Astrocyte of the cerebellum (primary cell): ENCODE data around the gene LINC00305.

Source experiments
- DNase-seq: peaks from one replicate; pipeline ENCODE4 v3.0.0-alpha.2; 2011; ENCODE audit warnings: low read depth
- H3K4me3 ChIP-seq: 2 replicates; pipeline ENCODE4 v1.5.1; 2011; ENCODE audit warnings: mild to moderate bottlenecking, low read depth, low read length, moderate library complexity
- in situ Hi-C: cut with HindIII; loops from 2 replicates; pipeline ENCODE4 v1.10.0; 2017; ENCODE audit warnings: low sequenced_read_pairs
- TF ChIP-seq, protein P1 (sequence below): IDR thresholded peaks from 2 replicates; pipeline ENCODE4 v1.5.1; 2012; ENCODE audit warnings: low read length, low read depth, moderate library complexity, mild to moderate bottlenecking; ENCODE audit errors: missing control alignments

LINC00305 gene

DNA sequence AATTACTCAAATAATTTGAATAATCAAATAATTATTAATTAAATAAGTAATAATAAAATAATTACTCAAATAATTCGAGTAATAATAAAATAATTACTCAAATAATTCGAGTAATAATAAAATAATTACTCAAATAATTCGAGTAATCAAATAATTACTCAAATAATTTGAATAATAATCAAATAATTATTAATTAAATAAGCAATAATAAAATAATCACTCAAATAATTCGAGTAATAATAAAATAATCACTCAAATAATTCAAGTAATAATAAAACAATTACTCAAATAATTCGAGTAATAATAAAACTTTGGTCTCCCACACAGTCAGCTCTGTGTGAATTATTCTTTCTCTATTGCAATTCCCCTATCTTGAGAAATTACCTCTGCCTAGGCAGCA is 30.0 kb upstream of the LINC00305 start:
- TF ChIP-seq, protein P1, sequence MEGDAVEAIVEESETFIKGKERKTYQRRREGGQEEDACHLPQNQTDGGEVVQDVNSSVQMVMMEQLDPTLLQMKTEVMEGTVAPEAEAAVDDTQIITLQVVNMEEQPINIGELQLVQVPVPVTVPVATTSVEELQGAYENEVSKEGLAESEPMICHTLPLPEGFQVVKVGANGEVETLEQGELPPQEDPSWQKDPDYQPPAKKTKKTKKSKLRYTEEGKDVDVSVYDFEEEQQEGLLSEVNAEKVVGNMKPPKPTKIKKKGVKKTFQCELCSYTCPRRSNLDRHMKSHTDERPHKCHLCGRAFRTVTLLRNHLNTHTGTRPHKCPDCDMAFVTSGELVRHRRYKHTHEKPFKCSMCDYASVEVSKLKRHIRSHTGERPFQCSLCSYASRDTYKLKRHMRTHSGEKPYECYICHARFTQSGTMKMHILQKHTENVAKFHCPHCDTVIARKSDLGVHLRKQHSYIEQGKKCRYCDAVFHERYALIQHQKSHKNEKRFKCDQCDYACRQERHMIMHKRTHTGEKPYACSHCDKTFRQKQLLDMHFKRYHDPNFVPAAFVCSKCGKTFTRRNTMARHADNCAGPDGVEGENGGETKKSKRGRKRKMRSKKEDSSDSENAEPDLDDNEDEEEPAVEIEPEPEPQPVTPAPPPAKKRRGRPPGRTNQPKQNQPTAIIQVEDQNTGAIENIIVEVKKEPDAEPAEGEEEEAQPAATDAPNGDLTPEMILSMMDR = no peak
- in situ Hi-C loops = no loop called here
- no peak for DNase-seq
- H3K4me3 ChIP-seq = no peak overlapping the region

DNA sequence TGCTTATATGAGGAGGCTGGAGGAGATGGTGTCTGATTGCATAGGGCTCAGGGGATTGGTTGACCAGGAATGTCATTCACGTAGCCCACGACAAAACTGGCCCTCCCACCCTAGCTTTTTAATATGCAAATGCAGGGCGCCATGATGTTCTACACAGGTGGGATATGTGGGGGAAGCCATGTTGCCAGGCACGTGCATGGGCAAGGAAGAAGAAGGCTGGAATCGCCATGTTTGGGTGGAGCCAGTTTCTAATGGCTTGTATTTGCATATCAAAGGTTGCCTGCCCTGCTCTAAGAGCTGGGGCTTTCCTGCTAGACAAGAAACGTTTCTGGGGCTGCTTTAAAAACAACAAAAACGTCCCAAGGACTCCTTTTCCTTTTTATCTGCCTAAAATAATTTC is 26.5 kb upstream of the LINC00305 start:
- TF ChIP-seq, protein P1 = no peak
- no peak overlapping the region for H3K4me3 ChIP-seq
- DNase-seq = no peak
- in situ Hi-C loops = no loop called here

DNA sequence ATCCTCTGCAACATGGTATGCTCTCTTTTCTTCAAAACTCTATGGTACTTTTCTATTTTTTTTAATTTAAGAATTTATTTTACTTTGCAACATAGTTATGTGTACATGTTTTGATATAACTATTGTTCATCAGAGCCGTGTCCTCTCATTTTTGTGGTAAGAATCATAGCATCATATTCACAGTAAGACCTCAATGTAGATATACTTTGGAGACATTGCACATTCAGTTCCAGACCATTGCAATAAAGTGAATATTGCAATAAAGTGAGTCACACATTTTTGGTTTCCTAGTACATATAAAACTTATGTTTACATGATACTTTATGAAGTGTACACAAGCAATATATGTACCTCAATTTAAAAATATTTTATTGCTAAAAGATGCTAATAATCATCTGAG is 22.7 kb upstream of the LINC00305 start:
- TF ChIP-seq, protein P1 = no peak
- DNase-seq = no peak
- no peak overlapping the region for H3K4me3 ChIP-seq
- in situ Hi-C loops = no loop called here

DNA sequence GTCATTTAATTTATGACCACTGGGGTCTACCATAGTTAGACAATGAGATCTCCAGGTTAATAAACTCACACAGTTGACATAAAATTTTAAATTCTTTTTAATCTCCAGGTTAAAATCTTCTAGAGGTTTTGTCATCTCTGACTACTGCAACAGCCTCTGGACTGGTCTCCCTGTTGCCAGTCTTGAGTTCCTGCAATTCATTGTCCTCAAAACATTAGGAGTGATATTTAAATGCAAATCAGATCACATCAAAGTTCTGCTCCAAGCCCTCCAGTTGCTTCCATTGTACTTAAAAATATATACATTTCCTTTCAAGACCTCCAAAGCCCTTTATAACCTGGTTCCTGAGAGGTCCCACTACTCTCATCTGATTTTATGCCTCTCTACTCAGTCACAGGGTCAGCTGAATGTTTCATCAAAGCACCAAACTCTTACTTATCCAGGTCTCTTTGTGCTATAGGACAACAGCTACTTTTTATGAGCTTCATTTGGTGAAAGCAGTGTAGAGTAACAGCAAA is 18.6 kb upstream of the LINC00305 start:
- in situ Hi-C loops = no loop called here
- no peak for DNase-seq
- TF ChIP-seq, protein P1 = no peak
- no peak overlapping the region for H3K4me3 ChIP-seq

DNA sequence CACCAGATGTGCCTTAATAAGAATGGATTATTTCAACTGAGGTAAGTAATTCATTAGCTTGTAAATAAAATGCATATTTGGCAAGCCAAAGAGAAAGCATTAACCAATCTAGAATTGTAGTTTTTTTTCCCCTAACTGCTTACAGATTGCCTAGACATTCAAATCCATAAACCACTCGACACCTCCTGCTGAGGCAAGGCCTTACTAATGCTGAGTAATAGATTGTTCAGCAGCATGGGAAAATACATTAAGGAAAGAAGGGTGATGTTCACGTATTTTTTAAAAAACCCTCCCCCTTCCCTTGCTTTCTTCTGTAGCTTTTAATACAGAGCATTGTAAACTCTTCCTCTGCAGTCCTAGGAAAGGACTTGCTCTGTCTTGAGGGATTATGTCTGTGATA is 17.0 kb upstream of the LINC00305 start:
- H3K4me3 ChIP-seq = no peak overlapping the region
- TF ChIP-seq, protein P1 = no peak
- peak; percentile 92 for DNase-seq
- in situ Hi-C loops = no loop called here

DNA sequence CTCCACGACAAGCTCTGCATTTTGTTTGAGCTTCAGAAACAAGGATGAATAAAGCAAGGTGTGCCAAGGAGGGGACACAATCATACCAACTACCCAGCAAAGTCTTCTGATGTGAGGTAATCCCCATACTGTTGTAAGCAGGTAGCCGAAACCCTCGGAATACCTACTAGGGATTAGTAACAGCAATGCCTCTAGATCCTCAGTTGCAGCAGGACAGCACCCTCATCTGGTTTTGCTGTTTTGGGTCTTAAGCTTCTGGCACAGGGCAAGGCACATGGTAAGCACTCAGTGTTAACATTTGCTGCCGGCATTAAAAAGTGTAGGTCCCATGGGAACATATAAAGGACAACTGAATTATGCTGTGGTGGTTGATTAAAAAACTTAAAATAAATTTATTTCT is 16.0 kb upstream of the LINC00305 start:
- H3K4me3 ChIP-seq = no peak overlapping the region
- TF ChIP-seq, protein P1 = no peak
- DNase-seq = no peak
- in situ Hi-C loops = no loop called here
